ENCODE results near the gene ITPRID1. TPM values are rescaled to one million over a fixed set of nuclear protein-coding genes. Genes with fewer than 3 reads are reported as not detected.

The ITPRID1 gene
- polyA plus RNA-seq, 3 donors = not detected

DNA sequence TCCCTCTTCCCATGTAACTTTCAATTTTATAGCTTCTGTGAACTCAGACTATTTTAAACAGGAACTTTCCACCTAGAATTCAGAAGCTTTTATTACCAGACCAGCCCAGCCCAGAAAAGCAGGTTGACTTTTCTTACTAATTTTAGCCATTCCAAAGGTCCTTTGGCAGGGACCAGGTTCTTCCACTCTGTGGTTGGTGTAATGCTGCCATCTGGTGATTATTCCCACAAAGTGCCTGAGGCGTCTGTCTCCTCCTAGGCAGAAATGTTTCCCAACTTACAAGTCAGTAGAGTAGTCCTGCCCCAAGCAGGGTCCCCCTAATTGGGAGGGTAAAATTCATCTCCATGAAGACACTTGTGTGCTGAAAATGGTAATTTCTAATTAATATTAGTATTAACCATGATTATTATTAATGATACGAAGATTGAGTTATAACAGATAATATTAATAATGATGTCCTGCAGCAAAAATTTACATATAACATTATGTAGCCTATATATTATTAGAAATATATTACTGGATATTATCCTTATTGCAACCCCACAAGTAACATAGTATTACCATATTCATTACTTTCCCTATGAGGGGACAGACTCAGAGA lies 120.1 kb downstream of the ITPRID1 start:
- Mint-ChIP-seq H3K27ac (no peak overlapping the region), H3K4me3 (no peak overlapping the region), H3K4me1 (no peaks in the 10 kb centered on the region), H3K27me3 (ENCODE audit: low read depth in 3 of 3) (peaks cover 5 to 15% (median 14%) of the 10 kb centered on the region in 3 donors), H3K9me3 (no peaks in the 10 kb centered on the region), H3K36me3 (no peaks in the 10 kb centered on the region)
- peak; percentile 10 to 45 (median 21) for DNase-seq
- TF ChIP-seq, protein P1, sequence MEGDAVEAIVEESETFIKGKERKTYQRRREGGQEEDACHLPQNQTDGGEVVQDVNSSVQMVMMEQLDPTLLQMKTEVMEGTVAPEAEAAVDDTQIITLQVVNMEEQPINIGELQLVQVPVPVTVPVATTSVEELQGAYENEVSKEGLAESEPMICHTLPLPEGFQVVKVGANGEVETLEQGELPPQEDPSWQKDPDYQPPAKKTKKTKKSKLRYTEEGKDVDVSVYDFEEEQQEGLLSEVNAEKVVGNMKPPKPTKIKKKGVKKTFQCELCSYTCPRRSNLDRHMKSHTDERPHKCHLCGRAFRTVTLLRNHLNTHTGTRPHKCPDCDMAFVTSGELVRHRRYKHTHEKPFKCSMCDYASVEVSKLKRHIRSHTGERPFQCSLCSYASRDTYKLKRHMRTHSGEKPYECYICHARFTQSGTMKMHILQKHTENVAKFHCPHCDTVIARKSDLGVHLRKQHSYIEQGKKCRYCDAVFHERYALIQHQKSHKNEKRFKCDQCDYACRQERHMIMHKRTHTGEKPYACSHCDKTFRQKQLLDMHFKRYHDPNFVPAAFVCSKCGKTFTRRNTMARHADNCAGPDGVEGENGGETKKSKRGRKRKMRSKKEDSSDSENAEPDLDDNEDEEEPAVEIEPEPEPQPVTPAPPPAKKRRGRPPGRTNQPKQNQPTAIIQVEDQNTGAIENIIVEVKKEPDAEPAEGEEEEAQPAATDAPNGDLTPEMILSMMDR (IDR thresholded peaks at IDR 0.05) = peak; percentile 23
- Histone ChIP-seq H3K9me3 (replicated peaks in 1 of 2; ENCODE audit: control insufficient read depth in 1 of 2, insufficient read depth in 1 of 2, low read length in 2 of 2) (no peaks in the 10 kb centered on the region), H3K4me2 (replicated peaks; ENCODE audit: extremely low read depth, low read length, poor library complexity, severe bottlenecking) (no peak overlapping the region), H3K4me3 (replicated peaks in 1 of 3; ENCODE audit: low read depth in 2 of 3, low read length in 3 of 3) (no peak overlapping the region), H3K4me1 (ENCODE audit: control insufficient read depth in 1 of 2, insufficient read depth in 2 of 2, low read length in 2 of 2) (no peaks in the 10 kb centered on the region), H3K27ac (ENCODE audit: low read depth in 1 of 2, low read length in 2 of 2) (no peak overlapping the region), H3K79me2 (ENCODE audit: insufficient read depth, low read length) (no peaks in the 10 kb centered on the region), H2AFZ (ENCODE audit: insufficient read depth, low read depth, low read length, poor library complexity, severe bottlenecking) (no peak overlapping the region), H3K36me3 (replicated peaks in 1 of 2; ENCODE audit: control insufficient read depth in 1 of 2, insufficient read depth in 2 of 2, low read length in 2 of 2) (no peaks in the 10 kb centered on the region), H4K20me1 (ENCODE audit: insufficient read depth, low read length) (no peaks in the 10 kb centered on the region), H3K9ac (ENCODE audit: insufficient read depth, low read length, poor library complexity, severe bottlenecking) (no peak overlapping the region), H3K27me3 (ENCODE audit: control insufficient read depth in 2 of 2, insufficient read depth in 2 of 2, low read length in 2 of 2) (no peaks in the 10 kb centered on the region)
- intact Hi-C loops (cut with micrococcal nuclease) = loop anchor here in 1 of 2 donors (5.0 kb wide), 1 partner anchor 187 kb away; no protein-coding TSS in a partner anchor
- WGBS (ENCODE audit: insufficient coverage) = no CpG with 5 or more reads among the region's 2 CpGs

DNA sequence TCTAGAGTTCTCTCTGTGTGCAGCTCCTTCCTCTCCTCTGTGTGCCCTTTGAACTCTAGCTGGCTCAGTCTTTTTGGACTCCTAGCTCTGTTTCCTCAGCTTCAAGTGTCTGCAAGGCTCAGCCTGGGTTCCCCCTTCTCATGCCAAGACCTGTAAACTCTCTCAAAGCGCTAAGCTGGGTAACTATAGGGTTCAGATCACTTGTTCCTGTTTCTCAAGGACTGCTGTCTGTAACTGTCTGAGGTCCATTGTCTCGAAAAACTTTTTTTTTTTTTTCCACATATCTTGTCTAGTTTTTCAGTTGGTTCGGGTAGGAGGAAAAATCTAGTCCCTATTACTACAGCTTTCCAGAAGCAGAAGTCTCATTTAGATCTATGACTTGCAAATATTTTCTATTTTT lies 126.5 kb downstream of the ITPRID1 start:
- H3K27ac Mint-ChIP-seq = peak overlapping the region; percentile 44 to 96 (median 87)

More for the DNA sequence above, 126.5 kb downstream of the ITPRID1 start:
- Histone ChIP-seq H2AFZ (ENCODE audit: insufficient read depth, low read depth, low read length, poor library complexity, severe bottlenecking) (peak overlapping the region; percentile 39), H4K20me1 (ENCODE audit: insufficient read depth, low read length) (no peaks in the 10 kb centered on the region), H3K9me3 (replicated peaks in 1 of 2; ENCODE audit: control insufficient read depth in 1 of 2, insufficient read depth in 1 of 2, low read length in 2 of 2) (no peaks in the 10 kb centered on the region), H3K4me2 (replicated peaks; ENCODE audit: extremely low read depth, low read length, poor library complexity, severe bottlenecking) (peak overlapping the region; percentile 15), H3K27ac (ENCODE audit: low read depth in 1 of 2, low read length in 2 of 2) (peak overlapping the region in 1 of 2 donors; percentile 60), H3K27me3 (ENCODE audit: control insufficient read depth in 2 of 2, insufficient read depth in 2 of 2, low read length in 2 of 2) (no peaks in the 10 kb centered on the region), H3K79me2 (ENCODE audit: insufficient read depth, low read length) (no peaks in the 10 kb centered on the region), H3K9ac (ENCODE audit: insufficient read depth, low read length, poor library complexity, severe bottlenecking) (no peak overlapping the region), H3K36me3 (replicated peaks in 1 of 2; ENCODE audit: control insufficient read depth in 1 of 2, insufficient read depth in 2 of 2, low read length in 2 of 2) (no peaks in the 10 kb centered on the region), H3K4me3 (replicated peaks in 1 of 3; ENCODE audit: low read depth in 2 of 3, low read length in 3 of 3) (peak overlapping the region in 1 of 3 experiments; percentile 9), H3K4me1 (ENCODE audit: control insufficient read depth in 1 of 2, insufficient read depth in 2 of 2, low read length in 2 of 2) (peaks cover 31 to 36% of the 10 kb centered on the region in 2 donors)
- peaks cover 2 to 3% (median 2%) of the 10 kb centered on the region in 3 donors for H3K27me3 Mint-ChIP-seq (ENCODE audit: low read depth in 3 of 3)
- intact Hi-C loops (cut with micrococcal nuclease) = loop anchor here in 1 of 2 donors (10.0 kb wide), 1 partner anchor 94 kb away; no protein-coding TSS in a partner anchor
- peaks cover 28% of the 10 kb centered on the region for H3K4me1 Mint-ChIP-seq
- DNase-seq = peak; percentile 49 to 81 (median 63)
- H3K9me3 Mint-ChIP-seq = peaks cover 0 to 4% (median 0%) of the 10 kb centered on the region in 7 donors
- TF ChIP-seq, protein P1 (IDR thresholded peaks at IDR 0.05) = no peak
- 0% methylated on average over 1 of the region's 3 CpGs for WGBS (ENCODE audit: insufficient coverage)
- H3K36me3 Mint-ChIP-seq = no peaks in the 10 kb centered on the region
- peak overlapping the region in 1 of 2 donors; percentile 33 for H3K4me3 Mint-ChIP-seq
